HEK293 (cell line): ENCODE results near the gene CCDC32.

Source experiments
- GLI4 ChIP-seq: fragments of 450-650 bp; formaldehyde crosslinking; IDR thresholded peaks from 2 replicates; pipeline ENCODE4 v1.5.1; 2016; ENCODE audit warnings: missing biosample characterization, missing genetic modification characterization
- KLF1 ChIP-seq: fragments of 450-650 bp; formaldehyde crosslinking; IDR thresholded peaks from 2 replicates; pipeline ENCODE4 v1.5.1; 2016; ENCODE audit warnings: missing biosample characterization, missing genetic modification characterization
- PRDM1 ChIP-seq: fragments of 450-650 bp; formaldehyde crosslinking; IDR thresholded peaks from 2 replicates; pipeline ENCODE4; 2016; ENCODE audit warnings: missing biosample characterization, missing genetic modification characterization
- ZIC2 ChIP-seq: fragments of 450-650 bp; formaldehyde crosslinking; IDR thresholded peaks from 2 replicates; pipeline ENCODE4 v1.5.1; 2016; ENCODE audit warnings: missing biosample characterization, missing genetic modification characterization
- ZNF121 ChIP-seq: fragments of 450-650 bp; formaldehyde crosslinking; IDR thresholded peaks from 2 replicates; pipeline ENCODE4 v1.5.1; 2016; ENCODE audit warnings: missing biosample characterization, missing genetic modification characterization
- ZNF221 ChIP-seq: fragments of 450-650 bp; formaldehyde crosslinking; IDR thresholded peaks from 2 replicates; pipeline ENCODE4 v1.5.1; 2017; ENCODE audit warnings: missing biosample characterization, missing genetic modification characterization, borderline replicate concordance
- ZNF473 ChIP-seq: fragments of 450-650 bp; formaldehyde crosslinking; IDR thresholded peaks from 2 replicates; pipeline ENCODE4 v1.5.1; 2017; ENCODE audit warnings: missing biosample characterization, missing genetic modification characterization
- ZNF530 ChIP-seq: fragments of 450-650 bp; formaldehyde crosslinking; IDR thresholded peaks from 2 replicates; pipeline ENCODE4 v1.5.1; 2016; ENCODE audit warnings: low read depth, missing biosample characterization, missing genetic modification characterization
- ZNF654 ChIP-seq: fragments of 450-650 bp; formaldehyde crosslinking; IDR thresholded peaks from 2 replicates; pipeline ENCODE4 v1.5.1; 2016; ENCODE audit warnings: low read depth, missing biosample characterization, missing genetic modification characterization
- TF ChIP-seq, protein P1 (sequence below): fragments of 450-650 bp; formaldehyde crosslinking; IDR thresholded peaks from 2 replicates; pipeline ENCODE4 v1.5.1; 2016; ENCODE audit warnings: missing biosample characterization, missing genetic modification characterization
- TF ChIP-seq, protein P2 (sequence below): fragments of 450-650 bp; formaldehyde crosslinking; IDR thresholded peaks from 2 replicates; pipeline ENCODE4 v1.5.1; 2016; ENCODE audit warnings: missing biosample characterization, missing genetic modification characterization
- TF ChIP-seq, protein P3 (sequence below): fragments of 450-650 bp; formaldehyde crosslinking; IDR thresholded peaks from 2 replicates; pipeline ENCODE4 v1.5.1; 2016; ENCODE audit warnings: missing biosample characterization, missing genetic modification characterization
- TF ChIP-seq, protein P4 (sequence below): fragments of 450-650 bp; formaldehyde crosslinking; IDR thresholded peaks from 2 replicates; pipeline ENCODE4 v1.5.1; 2016; ENCODE audit warnings: missing biosample characterization, missing genetic modification characterization, borderline replicate concordance
- TF ChIP-seq, protein P5 (sequence below): fragments of 450-650 bp; formaldehyde crosslinking; IDR thresholded peaks from 2 replicates; pipeline ENCODE4 v1.5.1; 2016; ENCODE audit warnings: missing biosample characterization, missing genetic modification characterization

DNA sequence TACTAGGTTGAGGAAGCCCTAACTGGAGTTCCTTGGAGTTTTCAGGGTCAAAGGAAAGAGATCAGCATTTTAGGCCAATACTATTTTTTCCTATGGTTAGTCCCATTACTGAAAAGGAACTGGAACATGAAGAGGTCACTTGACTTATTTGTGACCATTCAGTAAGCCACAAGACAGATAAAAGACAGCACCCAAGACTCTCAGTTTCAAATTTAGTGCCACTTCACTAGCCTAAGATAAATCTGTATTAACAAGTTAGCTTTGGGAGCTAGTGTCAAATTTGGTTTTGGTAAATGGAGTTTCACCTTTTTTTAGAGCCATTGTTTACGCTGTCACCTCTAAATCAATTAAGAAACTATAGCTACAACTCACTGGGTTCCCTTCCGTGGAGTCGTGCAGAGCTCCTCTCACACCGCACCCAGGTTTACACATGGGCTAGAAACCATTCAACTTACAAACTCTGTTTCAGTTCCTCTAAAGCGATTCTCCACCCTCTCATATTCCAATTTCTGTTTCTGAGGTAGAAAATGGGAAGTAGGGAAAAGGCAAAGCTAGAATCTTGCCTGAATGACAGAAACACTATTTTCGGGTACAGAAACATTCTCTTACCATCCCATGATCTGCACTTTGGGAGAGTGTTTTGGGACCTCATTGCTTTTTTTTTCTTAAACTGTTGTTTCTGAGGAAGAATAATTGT lies 14.4 kb downstream of the CCDC32 start:
- TF ChIP-seq ZNF221 (tag by site-specific recombination) (no peak), KLF1 (tag by site-specific recombination) (no peak), ZIC2 (tag by site-specific recombination) (no peak), ZNF121 (tag by site-specific recombination) (no peak), ZNF654 (no peak), ZNF530 (tag by site-specific recombination) (no peak), PRDM1 (tag by site-specific recombination) (no peak), GLI4 (tag by site-specific recombination) (no peak), ZNF473 (tag by site-specific recombination) (no peak)
- TF ChIP-seq, protein P1, sequence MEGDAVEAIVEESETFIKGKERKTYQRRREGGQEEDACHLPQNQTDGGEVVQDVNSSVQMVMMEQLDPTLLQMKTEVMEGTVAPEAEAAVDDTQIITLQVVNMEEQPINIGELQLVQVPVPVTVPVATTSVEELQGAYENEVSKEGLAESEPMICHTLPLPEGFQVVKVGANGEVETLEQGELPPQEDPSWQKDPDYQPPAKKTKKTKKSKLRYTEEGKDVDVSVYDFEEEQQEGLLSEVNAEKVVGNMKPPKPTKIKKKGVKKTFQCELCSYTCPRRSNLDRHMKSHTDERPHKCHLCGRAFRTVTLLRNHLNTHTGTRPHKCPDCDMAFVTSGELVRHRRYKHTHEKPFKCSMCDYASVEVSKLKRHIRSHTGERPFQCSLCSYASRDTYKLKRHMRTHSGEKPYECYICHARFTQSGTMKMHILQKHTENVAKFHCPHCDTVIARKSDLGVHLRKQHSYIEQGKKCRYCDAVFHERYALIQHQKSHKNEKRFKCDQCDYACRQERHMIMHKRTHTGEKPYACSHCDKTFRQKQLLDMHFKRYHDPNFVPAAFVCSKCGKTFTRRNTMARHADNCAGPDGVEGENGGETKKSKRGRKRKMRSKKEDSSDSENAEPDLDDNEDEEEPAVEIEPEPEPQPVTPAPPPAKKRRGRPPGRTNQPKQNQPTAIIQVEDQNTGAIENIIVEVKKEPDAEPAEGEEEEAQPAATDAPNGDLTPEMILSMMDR: no peak
- TF ChIP-seq, protein P2, sequence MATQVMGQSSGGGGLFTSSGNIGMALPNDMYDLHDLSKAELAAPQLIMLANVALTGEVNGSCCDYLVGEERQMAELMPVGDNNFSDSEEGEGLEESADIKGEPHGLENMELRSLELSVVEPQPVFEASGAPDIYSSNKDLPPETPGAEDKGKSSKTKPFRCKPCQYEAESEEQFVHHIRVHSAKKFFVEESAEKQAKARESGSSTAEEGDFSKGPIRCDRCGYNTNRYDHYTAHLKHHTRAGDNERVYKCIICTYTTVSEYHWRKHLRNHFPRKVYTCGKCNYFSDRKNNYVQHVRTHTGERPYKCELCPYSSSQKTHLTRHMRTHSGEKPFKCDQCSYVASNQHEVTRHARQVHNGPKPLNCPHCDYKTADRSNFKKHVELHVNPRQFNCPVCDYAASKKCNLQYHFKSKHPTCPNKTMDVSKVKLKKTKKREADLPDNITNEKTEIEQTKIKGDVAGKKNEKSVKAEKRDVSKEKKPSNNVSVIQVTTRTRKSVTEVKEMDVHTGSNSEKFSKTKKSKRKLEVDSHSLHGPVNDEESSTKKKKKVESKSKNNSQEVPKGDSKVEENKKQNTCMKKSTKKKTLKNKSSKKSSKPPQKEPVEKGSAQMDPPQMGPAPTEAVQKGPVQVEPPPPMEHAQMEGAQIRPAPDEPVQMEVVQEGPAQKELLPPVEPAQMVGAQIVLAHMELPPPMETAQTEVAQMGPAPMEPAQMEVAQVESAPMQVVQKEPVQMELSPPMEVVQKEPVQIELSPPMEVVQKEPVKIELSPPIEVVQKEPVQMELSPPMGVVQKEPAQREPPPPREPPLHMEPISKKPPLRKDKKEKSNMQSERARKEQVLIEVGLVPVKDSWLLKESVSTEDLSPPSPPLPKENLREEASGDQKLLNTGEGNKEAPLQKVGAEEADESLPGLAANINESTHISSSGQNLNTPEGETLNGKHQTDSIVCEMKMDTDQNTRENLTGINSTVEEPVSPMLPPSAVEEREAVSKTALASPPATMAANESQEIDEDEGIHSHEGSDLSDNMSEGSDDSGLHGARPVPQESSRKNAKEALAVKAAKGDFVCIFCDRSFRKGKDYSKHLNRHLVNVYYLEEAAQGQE (tag by site-specific recombination): no peak
- TF ChIP-seq, protein P3, sequence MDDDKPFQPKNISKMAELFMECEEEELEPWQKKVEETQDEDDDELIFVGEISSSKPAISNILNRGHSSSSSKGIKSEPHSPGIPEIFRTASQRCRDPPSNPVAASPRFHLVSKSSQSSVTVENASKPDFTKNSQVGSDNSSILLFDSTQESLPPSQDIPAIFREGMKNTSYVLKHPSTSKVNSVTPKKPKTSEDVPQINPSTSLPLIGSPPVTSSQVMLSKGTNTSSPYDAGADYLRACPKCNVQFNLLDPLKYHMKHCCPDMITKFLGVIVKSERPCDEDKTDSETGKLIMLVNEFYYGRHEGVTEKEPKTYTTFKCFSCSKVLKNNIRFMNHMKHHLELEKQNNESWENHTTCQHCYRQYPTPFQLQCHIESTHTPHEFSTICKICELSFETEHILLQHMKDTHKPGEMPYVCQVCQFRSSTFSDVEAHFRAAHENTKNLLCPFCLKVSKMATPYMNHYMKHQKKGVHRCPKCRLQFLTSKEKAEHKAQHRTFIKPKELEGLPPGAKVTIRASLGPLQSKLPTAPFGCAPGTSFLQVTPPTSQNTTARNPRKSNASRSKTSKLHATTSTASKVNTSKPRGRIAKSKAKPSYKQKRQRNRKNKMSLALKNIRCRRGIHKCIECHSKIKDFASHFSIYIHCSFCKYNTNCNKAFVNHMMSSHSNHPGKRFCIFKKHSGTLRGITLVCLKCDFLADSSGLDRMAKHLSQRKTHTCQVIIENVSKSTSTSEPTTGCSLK (tag by site-specific recombination): no peak
- TF ChIP-seq, protein P4, sequence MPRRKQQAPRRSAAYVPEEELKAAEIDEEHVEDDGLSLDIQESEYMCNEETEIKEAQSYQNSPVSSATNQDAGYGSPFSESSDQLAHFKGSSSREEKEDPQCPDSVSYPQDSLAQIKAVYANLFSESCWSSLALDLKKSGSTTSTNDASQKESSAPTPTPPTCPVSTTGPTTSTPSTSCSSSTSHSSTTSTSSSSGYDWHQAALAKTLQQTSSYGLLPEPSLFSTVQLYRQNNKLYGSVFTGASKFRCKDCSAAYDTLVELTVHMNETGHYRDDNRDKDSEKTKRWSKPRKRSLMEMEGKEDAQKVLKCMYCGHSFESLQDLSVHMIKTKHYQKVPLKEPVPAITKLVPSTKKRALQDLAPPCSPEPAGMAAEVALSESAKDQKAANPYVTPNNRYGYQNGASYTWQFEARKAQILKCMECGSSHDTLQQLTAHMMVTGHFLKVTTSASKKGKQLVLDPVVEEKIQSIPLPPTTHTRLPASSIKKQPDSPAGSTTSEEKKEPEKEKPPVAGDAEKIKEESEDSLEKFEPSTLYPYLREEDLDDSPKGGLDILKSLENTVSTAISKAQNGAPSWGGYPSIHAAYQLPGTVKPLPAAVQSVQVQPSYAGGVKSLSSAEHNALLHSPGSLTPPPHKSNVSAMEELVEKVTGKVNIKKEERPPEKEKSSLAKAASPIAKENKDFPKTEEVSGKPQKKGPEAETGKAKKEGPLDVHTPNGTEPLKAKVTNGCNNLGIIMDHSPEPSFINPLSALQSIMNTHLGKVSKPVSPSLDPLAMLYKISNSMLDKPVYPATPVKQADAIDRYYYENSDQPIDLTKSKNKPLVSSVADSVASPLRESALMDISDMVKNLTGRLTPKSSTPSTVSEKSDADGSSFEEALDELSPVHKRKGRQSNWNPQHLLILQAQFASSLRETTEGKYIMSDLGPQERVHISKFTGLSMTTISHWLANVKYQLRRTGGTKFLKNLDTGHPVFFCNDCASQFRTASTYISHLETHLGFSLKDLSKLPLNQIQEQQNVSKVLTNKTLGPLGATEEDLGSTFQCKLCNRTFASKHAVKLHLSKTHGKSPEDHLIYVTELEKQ: no peak
- TF ChIP-seq, protein P5, sequence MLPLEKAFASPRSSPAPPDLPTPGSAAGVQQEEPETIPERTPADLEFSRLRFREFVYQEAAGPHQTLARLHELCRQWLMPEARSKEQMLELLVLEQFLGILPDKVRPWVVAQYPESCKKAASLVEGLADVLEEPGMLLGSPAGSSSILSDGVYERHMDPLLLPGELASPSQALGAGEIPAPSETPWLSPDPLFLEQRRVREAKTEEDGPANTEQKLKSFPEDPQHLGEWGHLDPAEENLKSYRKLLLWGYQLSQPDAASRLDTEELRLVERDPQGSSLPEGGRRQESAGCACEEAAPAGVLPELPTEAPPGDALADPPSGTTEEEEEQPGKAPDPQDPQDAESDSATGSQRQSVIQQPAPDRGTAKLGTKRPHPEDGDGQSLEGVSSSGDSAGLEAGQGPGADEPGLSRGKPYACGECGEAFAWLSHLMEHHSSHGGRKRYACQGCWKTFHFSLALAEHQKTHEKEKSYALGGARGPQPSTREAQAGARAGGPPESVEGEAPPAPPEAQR (tag by site-specific recombination): no peak
